22Rv1 (cell line): ENCODE data around the gene CEP164.

ENCODE experiments used
- ZFX ChIP-seq: fragments of 450-650 bp; IDR thresholded peaks from 2 replicates; pipeline ENCODE4 v1.6.1; 2017; ENCODE audit warnings: antibody characterized with exemption, borderline replicate concordance
- TF ChIP-seq, protein P1 (sequence below): fragments of 450-650 bp; IDR thresholded peaks from 2 replicates; pipeline ENCODE4 v1.5.1; 2017; ENCODE audit warnings: mild to moderate bottlenecking

DNA sequence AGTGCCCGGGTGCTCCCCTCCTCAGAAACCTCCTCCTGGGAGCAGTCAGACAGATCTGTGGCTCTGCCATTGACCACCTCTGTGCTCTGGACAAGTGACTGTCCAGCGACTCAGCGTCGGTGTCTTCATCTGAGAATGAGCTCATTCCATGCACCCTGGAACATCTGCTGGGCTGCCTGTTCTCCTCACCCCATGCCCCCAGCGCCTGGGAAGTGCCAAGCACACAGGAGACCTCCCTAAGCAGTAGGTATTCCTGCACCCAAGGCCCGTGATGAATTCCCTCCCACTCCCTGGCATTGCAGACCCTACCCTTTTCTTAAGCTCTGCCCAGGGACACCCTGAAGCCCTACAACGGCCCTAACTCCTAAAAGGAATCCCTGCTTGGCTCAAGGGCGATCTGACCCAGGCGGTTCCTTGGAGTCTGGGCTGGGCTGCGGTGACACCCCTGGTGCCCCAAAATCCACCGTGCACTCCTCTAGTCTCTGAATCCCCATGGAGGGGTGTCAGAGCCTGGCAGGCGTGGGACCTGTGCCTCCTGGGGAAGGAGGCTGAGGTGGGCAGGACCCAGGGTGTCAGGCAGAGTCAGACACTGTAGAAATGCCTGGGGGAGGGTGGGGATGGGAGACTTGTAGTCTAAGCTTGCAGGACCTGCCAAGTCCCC, 92.0 kb downstream of the CEP164 start:
- TF ChIP-seq, protein P1, sequence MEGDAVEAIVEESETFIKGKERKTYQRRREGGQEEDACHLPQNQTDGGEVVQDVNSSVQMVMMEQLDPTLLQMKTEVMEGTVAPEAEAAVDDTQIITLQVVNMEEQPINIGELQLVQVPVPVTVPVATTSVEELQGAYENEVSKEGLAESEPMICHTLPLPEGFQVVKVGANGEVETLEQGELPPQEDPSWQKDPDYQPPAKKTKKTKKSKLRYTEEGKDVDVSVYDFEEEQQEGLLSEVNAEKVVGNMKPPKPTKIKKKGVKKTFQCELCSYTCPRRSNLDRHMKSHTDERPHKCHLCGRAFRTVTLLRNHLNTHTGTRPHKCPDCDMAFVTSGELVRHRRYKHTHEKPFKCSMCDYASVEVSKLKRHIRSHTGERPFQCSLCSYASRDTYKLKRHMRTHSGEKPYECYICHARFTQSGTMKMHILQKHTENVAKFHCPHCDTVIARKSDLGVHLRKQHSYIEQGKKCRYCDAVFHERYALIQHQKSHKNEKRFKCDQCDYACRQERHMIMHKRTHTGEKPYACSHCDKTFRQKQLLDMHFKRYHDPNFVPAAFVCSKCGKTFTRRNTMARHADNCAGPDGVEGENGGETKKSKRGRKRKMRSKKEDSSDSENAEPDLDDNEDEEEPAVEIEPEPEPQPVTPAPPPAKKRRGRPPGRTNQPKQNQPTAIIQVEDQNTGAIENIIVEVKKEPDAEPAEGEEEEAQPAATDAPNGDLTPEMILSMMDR = no peak
- no peak for TF ChIP-seq ZFX
